Measurements from ENCODE around the gene TMOD2. TPM values are rescaled to one million over a fixed set of nuclear protein-coding genes. Genes with fewer than 3 reads are reported as not detected.

The TMOD2 gene
- total RNA-seq, 1 experiment from 2014 or later, result 5.7 TPM

GRCh38 chr15:51726302-51727073, 24.9 kb upstream of the TMOD2 start:
- ChIA-PET POLR2A (no interaction called here), RAD21 (ENCODE audit: low non-redundant PET in 1 of 2, low total read pairs in 2 of 2, uncharacterized antibody in 2 of 2, unreplicated experiment in 2 of 2) (interaction anchor here in 1 of 2 experiments (0.6 kb wide), 1 partner anchor 76 kb away, joined by 3 read pairs; no protein-coding TSS in a partner anchor), CTCF (no interaction called here)
- Histone ChIP-seq H3K9me3 (ENCODE audit: control insufficient read depth in 1 of 2, insufficient read depth in 1 of 2, low read depth in 1 of 2, low read length in 2 of 2) (no peaks in the 10 kb centered on the region), H2AFZ (ENCODE audit: low read depth, low read length, poor library complexity, severe bottlenecking) (no peak overlapping the region), H3K9ac (ENCODE audit: low read length) (no peak overlapping the region), H3K79me2 (ENCODE audit: insufficient read depth, low read length) (no peaks in the 10 kb centered on the region), H3K27me3 (ENCODE audit: insufficient read depth, low read length) (no peaks in the 10 kb centered on the region), H3K4me1 (ENCODE audit: control insufficient read depth in 1 of 2, insufficient read depth in 2 of 2, low read length in 2 of 2) (peaks cover 21 to 24% of the 10 kb centered on the region in 2 experiments), H3K4me2 (ENCODE audit: low read length) (peak overlapping the region; percentile 44), H3K9me2 (ENCODE audit: insufficient read depth) (no peaks in the 10 kb centered on the region), H4K20me1 (ENCODE audit: insufficient read depth) (no peaks in the 10 kb centered on the region), H3K4me3 (replicated peaks in 1 of 2; ENCODE audit: low read depth in 1 of 2, low read length in 2 of 2) (no peak overlapping the region), H3K36me3 (ENCODE audit: control insufficient read depth in 1 of 2, insufficient read depth in 2 of 2, low read length in 2 of 2) (0 out of 4 replicates have a peak, but pooled peaks cover 0 to 2% of the 10 kb centered on the region in 2 experiments), H3K27ac (ENCODE audit: low read depth, low read length) (peak overlapping the region; percentile 51; the same call in 1 of the 2 replicates)
- ATAC-seq (peak; percentile 99), DNase-seq (ENCODE audit: low read depth, low spot score) (peak; percentile 85)
- intact Hi-C loops (cut with micrococcal nuclease), result no loop called here
- BruUV-seq (replicated peaks), result no TSS peak
- TF ChIP-seq EGR1 (IDR thresholded peaks at IDR 0.05; ENCODE audit: low read depth), result no peak
- TF ChIP-seq ZFX (IDR thresholded peaks at IDR 0.05), result no peak
- TF ChIP-seq FOSL1 (IDR thresholded peaks at IDR 0.05; ENCODE audit: low read depth), result peak; percentile 75
- no peak for TF ChIP-seq REST (IDR thresholded peaks at IDR 0.05; ENCODE audit: low read depth)
- TF ChIP-seq TCF7L2 (IDR thresholded peaks at IDR 0.05; ENCODE audit: borderline replicate concordance, extremely low read depth, insufficient read depth, insufficient read length), result peak; percentile 54
- no peak for TF ChIP-seq ZBTB33 (IDR thresholded peaks at IDR 0.05; ENCODE audit: extremely low read depth, insufficient replicate concordance, low read length)
- TF ChIP-seq CEBPB (IDR thresholded peaks at IDR 0.05; ENCODE audit: low read depth), result no peak
- TF ChIP-seq CBX3 (IDR thresholded peaks at IDR 0.05; ENCODE audit: low read depth), result peak; percentile 46; the same call in 1 of the 2 replicates
- peak; percentile 83 for TF ChIP-seq JUND (IDR thresholded peaks at IDR 0.05)
- TF ChIP-seq MAX (IDR thresholded peaks at IDR 0.05), result 0 out of 2 replicates have a peak, but pooled peaks have one; percentile 16
- TF ChIP-seq POLR2AphosphoS5 (IDR thresholded peaks at IDR 0.05; ENCODE audit: low read depth, low read length), result 0 out of 2 replicates have a peak, but pooled peaks have one; percentile 22
- TF ChIP-seq EZH2phosphoT487 (IDR thresholded peaks at IDR 0.05; ENCODE audit: borderline replicate concordance), result no peak
- TF ChIP-seq SP1 (IDR thresholded peaks at IDR 0.05; ENCODE audit: low read depth), result peak; percentile 23; the same call in 1 of the 2 replicates
- no peak for TF ChIP-seq CTCF (IDR thresholded peaks at IDR 0.05 in 2 of 3, conservative IDR thresholded peaks at IDR 0.05 in 1 of 3; ENCODE audit: borderline replicate concordance in 1 of 3, insufficient read depth in 1 of 3, low read depth in 2 of 3, low read length in 2 of 3)
- no peak for TF ChIP-seq RAD21 (IDR thresholded peaks at IDR 0.05; ENCODE audit: low read depth)
- no peak for TF ChIP-seq ELF1 (IDR thresholded peaks at IDR 0.05; ENCODE audit: borderline replicate concordance, low read depth)
- TF ChIP-seq YY1 (IDR thresholded peaks at IDR 0.05; ENCODE audit: extremely low read depth, insufficient replicate concordance, low read depth, low read length), result peak; percentile 25
- TF ChIP-seq POLR2A (IDR thresholded peaks at IDR 0.05; ENCODE audit: borderline replicate concordance, extremely low read depth, insufficient read depth, insufficient read length), result no peak
- no peak; the same call in 1 of the 2 replicates for TF ChIP-seq ATF3 (IDR thresholded peaks at IDR 0.05)
